Prostate gland (tissue), 2 donors: ENCODE results near the gene HNRNPR. TPM values are rescaled to one million over a fixed set of nuclear protein-coding genes. Genes with fewer than 3 reads are reported as not detected.
"Not testable (repeated sequence)": the region's sequence is repeated elsewhere in the genome, so short reads cannot be mapped to it uniquely, and the experiment has no call there.

ENCODE experiments used
- DNase-seq: peaks from one replicate; pipeline ENCODE4 v3.0.0-alpha.2; 2019; ENCODE audit warnings: low spot score
- H3K27ac ChIP-seq, 2 donors: fragments of 200-600 bp; sonication (generic); 2 replicates each; pipeline ENCODE4 v1.5.1; 2017 to 2019
- H3K27me3 ChIP-seq: fragments of 200-600 bp; sonication (generic); replicated peaks from 2 replicates; pipeline ENCODE4 v1.5.1; 2019; ENCODE audit not compliant: insufficient read depth
- H3K36me3 ChIP-seq, 2 donors: fragments of 200-600 bp; sonication (generic); 1 replicate in 1 of 2; 2 replicates in 1 of 2; pipeline versions ENCODE4 v1.5.1 to v1.8.1; 2017 to 2019
- H3K4me1 ChIP-seq: fragments of 200-600 bp; sonication (generic); replicated peaks from 2 replicates; pipeline ENCODE4 v1.5.1; 2019
- H3K4me3 ChIP-seq, 2 donors: fragments of 200-600 bp; sonication (generic); 2 replicates each; pipeline ENCODE4 v1.5.1; 2017 to 2019
- H3K9me3 ChIP-seq: fragments of 200-600 bp; sonication (generic); 2 replicates; pipeline ENCODE4 v1.5.1; 2017
- CTCF ChIP-seq, 4 experiments: fragments of 200-600 bp in 2 of 4; fragments of 450-650 bp in 2 of 4; sonication (generic) in 2 of 4; IDR thresholded peaks; 1 replicate in 3 of 4; 2 replicates in 1 of 4; pipeline ENCODE4 v1.5.1; 2016 to 2019; ENCODE audit warnings: antibody characterized with exemption in 4 of 4, mild to moderate bottlenecking in 2 of 4, moderate library complexity in 2 of 4
- POLR2A ChIP-seq: fragments of 450-650 bp; IDR thresholded peaks from one replicate; pipeline ENCODE4 v1.6.1; 2016; ENCODE audit warnings: antibody characterized with exemption, mild to moderate bottlenecking
- POLR2AphosphoS5 ChIP-seq: sonication (generic); formaldehyde crosslinking; IDR thresholded peaks from one replicate; pipeline ENCODE4 v1.6.1; 2017; ENCODE audit warnings: antibody characterized with exemption
- WGBS: methylation state at CpG from one replicate; pipeline ENCODE4 v1.1.5; 2018; 5-methylcytosine and 5-hydroxymethylcytosine counted together
- intact Hi-C: fragments of 100-400 bp; cut with DNase I; formaldehyde crosslinking; loops from one replicate; pipeline ENCODE4 v1.14.2; 2022
- total RNA-seq, 2 donors: library from RNA; depleted of rRNA; stranded (reverse); fragments of >200 nt; gene quantifications; one replicate each; pipeline ENCODE4 v1.1.0, GENCODE V29; 2016

Gene HNRNPR
- total RNA-seq, 2 donors from 2014 or later = 85.8 to 88.1 TPM

GRCh38 chr1:23380719-23381118 is 36.6 kb upstream of the HNRNPR start:
- DNase-seq = no peak
- Histone ChIP-seq H3K36me3 (no peaks in the 10 kb centered on the region), H3K4me3 (no peak overlapping the region), H3K27me3 (no peaks in the 10 kb centered on the region), H3K27ac (no peak overlapping the region), H3K4me1 (peaks cover 10% of the 10 kb centered on the region), H3K9me3 (no peaks in the 10 kb centered on the region)
- TF ChIP-seq CTCF (IDR thresholded peaks at IDR 0.05) = no peak
- no peak for TF ChIP-seq POLR2A
- no peak for TF ChIP-seq POLR2AphosphoS5
- WGBS = 57% methylated on average over 5 of the region's 5 CpGs
- intact Hi-C loops = no loop called here

GRCh38 chr1:23380236-23380635 is 36.2 kb upstream of the HNRNPR start:
- DNase-seq, intact Hi-C loops, H3K27ac ChIP-seq: not testable (repeated sequence)

GRCh38 chr1:23376890-23377811 is 33.1 kb upstream of the HNRNPR start:
- Histone ChIP-seq H3K4me3 (no peak overlapping the region), H3K27me3 (no peaks in the 10 kb centered on the region), H3K36me3 (no peaks in the 10 kb centered on the region), H3K4me1 (peaks cover 10% of the 10 kb centered on the region), H3K27ac (peak overlapping the region; percentile 79 to 82), H3K9me3 (no peaks in the 10 kb centered on the region)
- WGBS = 19% methylated on average over 19 of the region's 19 CpGs
- intact Hi-C loops = no loop called here
- DNase-seq = peak; percentile 48
- TF ChIP-seq CTCF (IDR thresholded peaks at IDR 0.05) (peak in 1 of 4 experiments; percentile 9), POLR2AphosphoS5 (peak; percentile 83), POLR2A (no peak)

More at GRCh38 chr1:23380236-23380635, 36.2 kb upstream of the HNRNPR start:
- not testable (repeated sequence) for H3K4me3 ChIP-seq, H3K27me3 ChIP-seq, H3K4me1 ChIP-seq, H3K36me3 ChIP-seq, H3K9me3 ChIP-seq
- WGBS = 53% methylated on average over 4 of the region's 4 CpGs

GRCh38 chr1:23374079-23374735 is 30.1 kb upstream of the HNRNPR start:
- DNase-seq, intact Hi-C loops: not testable (repeated sequence)

GRCh38 chr1:23371987-23372880 is 28.1 kb upstream of the HNRNPR start:
- no peaks in the 10 kb centered on the region for H3K9me3 ChIP-seq
- H3K27me3 ChIP-seq = no peaks in the 10 kb centered on the region
- WGBS = 62% methylated on average over 13 of the region's 13 CpGs
- no peak overlapping the region for H3K4me3 ChIP-seq
- peaks cover 21% of the 10 kb centered on the region for H3K4me1 ChIP-seq
- H3K36me3 ChIP-seq = no peaks in the 10 kb centered on the region
- intact Hi-C loops = no loop called here
- TF ChIP-seq CTCF (IDR thresholded peaks at IDR 0.05) (no peak), POLR2A (no peak), POLR2AphosphoS5 (no peak)
- no peak overlapping the region for H3K27ac ChIP-seq
- DNase-seq = no peak

More at GRCh38 chr1:23374079-23374735, 30.1 kb upstream of the HNRNPR start:
- H3K9me3 ChIP-seq, H3K27me3 ChIP-seq, H3K27ac ChIP-seq, H3K4me3 ChIP-seq, H3K36me3 ChIP-seq: not testable (repeated sequence)
- 91% methylated on average over 12 of the region's 12 CpGs for WGBS
- peaks cover 25% of the 10 kb centered on the region for H3K4me1 ChIP-seq
